PC-3 (cell line): Measurements from ENCODE around the gene PKN1.

ENCODE experiments used
- EZH2 ChIP-seq: fragments of 300-600 bp; sonication (generic); IDR thresholded peaks from one replicate; pipeline ENCODE4 v1.6.1; 2017; ENCODE audit warnings: antibody characterized with exemption, mild to moderate bottlenecking, low read length; ENCODE audit not compliant: unreplicated experiment
- TF ChIP-seq, protein P1 (sequence below): fragments of 300-600 bp; sonication (generic); conservative IDR thresholded peaks from 2 replicates; pipeline ENCODE4 v1.5.1; 2017; ENCODE audit warnings: antibody characterized with exemption, low read depth, mild to moderate bottlenecking, low read length

DNA sequence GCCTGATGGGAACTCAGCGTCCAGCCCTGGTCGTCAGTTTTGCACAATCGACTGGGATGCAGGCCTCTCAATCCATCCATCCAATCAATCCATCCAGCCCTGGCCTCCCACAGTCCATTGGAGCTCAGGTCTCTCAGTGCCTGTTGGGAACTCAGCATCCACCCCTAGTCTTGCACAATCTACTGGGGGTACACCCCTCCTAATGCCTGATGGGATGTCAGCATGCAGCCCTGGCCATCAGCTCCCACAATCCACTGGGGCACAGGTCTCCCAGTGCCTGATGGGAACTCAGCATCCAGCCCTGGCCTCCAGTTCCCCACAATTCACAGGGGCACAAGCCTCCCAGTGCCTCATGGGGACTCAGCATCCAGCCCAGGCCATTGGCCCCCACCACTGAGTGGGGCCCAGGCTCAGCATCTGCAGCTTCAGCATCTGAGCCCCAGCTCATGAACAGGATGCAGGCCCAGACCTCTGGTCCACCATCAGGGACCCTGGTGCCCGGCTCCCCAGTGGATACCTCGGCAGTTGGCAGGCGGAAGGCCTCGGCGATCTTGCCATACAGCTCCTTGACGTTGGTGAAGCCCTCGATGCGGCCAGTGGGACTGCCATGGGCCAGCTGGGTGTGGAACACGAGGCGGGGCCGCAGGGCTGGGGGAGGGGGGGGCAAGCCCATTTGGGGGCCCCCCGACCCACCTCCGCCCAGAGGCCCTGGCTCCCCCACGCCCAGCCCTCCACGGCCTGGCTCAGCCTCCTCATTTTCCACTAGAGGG lies 49.3 kb downstream of the PKN1 start:
- TF ChIP-seq, protein P1, sequence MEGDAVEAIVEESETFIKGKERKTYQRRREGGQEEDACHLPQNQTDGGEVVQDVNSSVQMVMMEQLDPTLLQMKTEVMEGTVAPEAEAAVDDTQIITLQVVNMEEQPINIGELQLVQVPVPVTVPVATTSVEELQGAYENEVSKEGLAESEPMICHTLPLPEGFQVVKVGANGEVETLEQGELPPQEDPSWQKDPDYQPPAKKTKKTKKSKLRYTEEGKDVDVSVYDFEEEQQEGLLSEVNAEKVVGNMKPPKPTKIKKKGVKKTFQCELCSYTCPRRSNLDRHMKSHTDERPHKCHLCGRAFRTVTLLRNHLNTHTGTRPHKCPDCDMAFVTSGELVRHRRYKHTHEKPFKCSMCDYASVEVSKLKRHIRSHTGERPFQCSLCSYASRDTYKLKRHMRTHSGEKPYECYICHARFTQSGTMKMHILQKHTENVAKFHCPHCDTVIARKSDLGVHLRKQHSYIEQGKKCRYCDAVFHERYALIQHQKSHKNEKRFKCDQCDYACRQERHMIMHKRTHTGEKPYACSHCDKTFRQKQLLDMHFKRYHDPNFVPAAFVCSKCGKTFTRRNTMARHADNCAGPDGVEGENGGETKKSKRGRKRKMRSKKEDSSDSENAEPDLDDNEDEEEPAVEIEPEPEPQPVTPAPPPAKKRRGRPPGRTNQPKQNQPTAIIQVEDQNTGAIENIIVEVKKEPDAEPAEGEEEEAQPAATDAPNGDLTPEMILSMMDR: no peak
- TF ChIP-seq EZH2: no peak
